Measurements from ENCODE around the gene C4BPA. TPM values are rescaled to one million over a fixed set of nuclear protein-coding genes. Genes with fewer than 3 reads are reported as not detected.

Gene C4BPA
- total RNA-seq, 2 donors from 2014 or later = 1.9 to 2.3 TPM

DNA sequence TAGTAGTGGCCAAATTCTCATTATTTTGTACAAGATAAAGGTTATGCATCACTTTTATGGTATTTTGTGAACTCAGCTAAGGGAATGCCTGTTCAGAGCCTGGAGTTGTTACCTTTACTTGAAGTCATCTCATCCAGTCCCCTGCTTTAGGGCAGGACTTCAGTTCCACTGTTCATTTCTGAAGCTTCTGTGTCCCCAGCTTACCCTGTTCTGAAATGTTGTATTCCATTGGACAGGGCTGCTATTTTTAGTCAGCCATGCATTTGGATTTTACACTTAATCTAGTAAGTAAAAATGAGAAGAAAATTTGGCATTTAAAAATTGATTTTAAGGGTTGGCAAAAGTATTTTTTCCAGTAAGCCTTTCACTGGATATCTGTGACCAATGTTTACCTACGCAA lies 27.0 kb upstream of the C4BPA start:
- DNase-seq = no peak
- Histone ChIP-seq H3K27me3 (no peaks in the 10 kb centered on the region), H3K36me3 (no peaks in the 10 kb centered on the region), H3K4me1 (no peaks in the 10 kb centered on the region), H3K9me3 (no peaks in the 10 kb centered on the region), H3K9ac (ENCODE audit: low read depth in 2 of 2, low read length in 2 of 2) (no peak overlapping the region), H3K4me3 (no peak overlapping the region), H3K27ac (no peak overlapping the region)
- intact Hi-C loops (cut with DNase I) = loop anchor here (1.0 kb wide), 1 partner anchor 27 kb away; no protein-coding TSS in a partner anchor
- TF ChIP-seq, protein P1, sequence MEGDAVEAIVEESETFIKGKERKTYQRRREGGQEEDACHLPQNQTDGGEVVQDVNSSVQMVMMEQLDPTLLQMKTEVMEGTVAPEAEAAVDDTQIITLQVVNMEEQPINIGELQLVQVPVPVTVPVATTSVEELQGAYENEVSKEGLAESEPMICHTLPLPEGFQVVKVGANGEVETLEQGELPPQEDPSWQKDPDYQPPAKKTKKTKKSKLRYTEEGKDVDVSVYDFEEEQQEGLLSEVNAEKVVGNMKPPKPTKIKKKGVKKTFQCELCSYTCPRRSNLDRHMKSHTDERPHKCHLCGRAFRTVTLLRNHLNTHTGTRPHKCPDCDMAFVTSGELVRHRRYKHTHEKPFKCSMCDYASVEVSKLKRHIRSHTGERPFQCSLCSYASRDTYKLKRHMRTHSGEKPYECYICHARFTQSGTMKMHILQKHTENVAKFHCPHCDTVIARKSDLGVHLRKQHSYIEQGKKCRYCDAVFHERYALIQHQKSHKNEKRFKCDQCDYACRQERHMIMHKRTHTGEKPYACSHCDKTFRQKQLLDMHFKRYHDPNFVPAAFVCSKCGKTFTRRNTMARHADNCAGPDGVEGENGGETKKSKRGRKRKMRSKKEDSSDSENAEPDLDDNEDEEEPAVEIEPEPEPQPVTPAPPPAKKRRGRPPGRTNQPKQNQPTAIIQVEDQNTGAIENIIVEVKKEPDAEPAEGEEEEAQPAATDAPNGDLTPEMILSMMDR (IDR thresholded peaks at IDR 0.05) = no peak

DNA sequence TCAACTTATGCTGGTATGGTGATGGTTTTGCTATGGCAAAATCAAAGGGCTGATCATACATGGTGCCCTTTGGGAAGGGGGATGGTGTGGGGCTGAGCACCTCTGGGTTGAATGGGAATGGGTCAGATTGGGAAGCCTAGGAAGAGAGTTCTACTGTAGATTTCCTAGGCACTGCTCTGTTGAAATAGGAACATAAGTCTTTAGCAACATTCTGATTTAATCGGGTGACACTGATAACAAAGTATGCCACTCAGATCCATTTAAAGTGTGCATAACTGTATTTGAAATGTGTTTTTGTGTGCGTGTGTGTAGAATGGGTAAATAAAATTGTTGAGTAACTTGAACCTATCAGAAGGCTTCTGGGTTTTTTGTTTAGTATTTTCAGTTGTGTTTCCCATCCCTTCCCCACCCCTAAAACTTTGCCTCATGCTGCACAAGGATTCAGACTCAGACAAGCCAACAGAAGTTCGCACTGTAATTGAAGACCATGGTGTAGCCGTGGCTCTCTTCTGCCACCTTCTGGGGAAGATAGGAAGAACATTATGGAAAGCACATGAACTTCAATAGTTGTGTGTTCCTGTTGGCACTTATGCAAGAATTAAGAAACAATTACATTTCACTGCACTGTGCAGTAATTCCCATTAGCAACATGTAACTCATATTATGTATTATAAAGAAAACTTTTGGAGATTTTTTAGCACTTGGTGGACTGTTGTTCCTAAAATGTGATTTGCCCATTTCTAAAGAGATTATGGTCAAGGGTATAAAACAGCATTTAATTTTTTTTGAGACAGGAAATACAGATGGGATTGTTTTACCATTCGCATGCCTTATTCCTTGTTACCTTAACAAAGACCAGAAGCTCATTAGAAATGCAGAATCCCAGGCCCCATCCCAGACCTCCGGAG lies 26.3 kb upstream of the C4BPA start:
- intact Hi-C loops (cut with DNase I) = loop anchor here (1.0 kb wide), 1 partner anchor 27 kb away; no protein-coding TSS in a partner anchor
- TF ChIP-seq, protein P1 (IDR thresholded peaks at IDR 0.05) = peak; percentile 94

DNA sequence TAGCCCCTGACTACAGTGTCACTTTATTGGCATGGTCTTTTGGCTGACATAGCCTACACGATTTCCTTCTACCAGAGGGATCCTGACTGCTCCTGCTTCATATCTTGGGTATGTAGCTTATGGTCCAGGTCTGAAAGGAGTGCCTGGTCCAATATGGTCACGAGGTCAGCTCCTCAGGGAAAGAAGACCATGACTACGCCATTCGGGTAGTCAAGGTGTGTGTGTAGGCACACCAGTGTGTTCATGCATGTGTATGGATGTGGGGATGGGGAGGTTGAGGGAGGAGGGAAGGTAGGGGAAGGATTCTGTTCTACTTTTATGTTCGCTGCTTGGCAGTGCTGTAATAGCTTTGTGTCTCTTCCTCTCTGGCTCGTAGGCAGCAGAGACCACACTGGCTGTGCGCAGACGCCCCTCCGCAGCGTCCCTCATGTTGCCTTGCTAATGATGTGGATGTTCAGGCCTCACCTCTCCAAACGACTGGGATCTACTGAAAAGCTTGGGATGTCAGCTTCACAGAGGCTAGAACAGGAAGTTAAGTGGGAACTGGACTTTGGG lies 25.4 kb upstream of the C4BPA start:
- Histone ChIP-seq H3K27me3 (no peaks in the 10 kb centered on the region), H3K27ac (no peak overlapping the region), H3K4me1 (no peaks in the 10 kb centered on the region), H3K36me3 (no peaks in the 10 kb centered on the region), H3K9me3 (no peaks in the 10 kb centered on the region), H3K9ac (ENCODE audit: low read depth in 2 of 2, low read length in 2 of 2) (no peak overlapping the region), H3K4me3 (no peak overlapping the region)
- TF ChIP-seq, protein P1 (IDR thresholded peaks at IDR 0.05) = no peak
- intact Hi-C loops (cut with DNase I) = no loop called here
- no peak for DNase-seq

More for the DNA sequence above, 26.3 kb upstream of the C4BPA start:
- Histone ChIP-seq H3K36me3 (no peaks in the 10 kb centered on the region), H3K9me3 (no peaks in the 10 kb centered on the region), H3K27ac (no peak overlapping the region), H3K9ac (ENCODE audit: low read depth in 2 of 2, low read length in 2 of 2) (no peak overlapping the region), H3K27me3 (no peaks in the 10 kb centered on the region), H3K4me1 (no peaks in the 10 kb centered on the region), H3K4me3 (no peak overlapping the region)
- peak; percentile 89 for DNase-seq

DNA sequence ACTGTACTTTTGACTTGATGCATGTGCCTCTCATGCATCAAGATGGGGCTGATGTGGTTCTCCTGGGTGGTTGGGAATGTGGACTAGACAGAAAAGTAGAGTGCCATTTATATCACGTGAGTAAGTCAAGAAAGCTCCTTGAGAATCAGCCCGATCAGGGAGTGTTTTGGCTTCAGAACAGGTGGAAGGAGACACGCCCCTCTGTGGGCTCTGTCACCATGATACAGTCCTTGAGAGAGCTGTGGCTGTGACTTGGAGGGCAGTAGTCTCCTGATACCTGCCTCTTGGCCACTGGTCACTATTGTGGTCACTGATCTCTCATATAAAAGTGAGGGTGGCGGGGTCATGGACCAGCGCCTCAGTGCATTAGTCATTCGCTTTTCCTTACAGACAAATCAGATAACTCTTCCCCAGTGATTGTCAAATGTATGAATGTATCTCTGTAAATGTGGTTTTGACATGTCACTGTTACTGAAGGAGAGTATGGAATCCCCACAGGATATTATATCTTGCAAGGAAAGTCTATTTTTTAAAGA lies 24.3 kb upstream of the C4BPA start:
- TF ChIP-seq, protein P1 (IDR thresholded peaks at IDR 0.05) = no peak
- Histone ChIP-seq H3K27ac (no peak overlapping the region), H3K4me3 (no peak overlapping the region), H3K4me1 (no peaks in the 10 kb centered on the region), H3K36me3 (no peaks in the 10 kb centered on the region), H3K27me3 (no peaks in the 10 kb centered on the region), H3K9me3 (no peaks in the 10 kb centered on the region), H3K9ac (ENCODE audit: low read depth in 2 of 2, low read length in 2 of 2) (no peak overlapping the region)
- intact Hi-C loops (cut with DNase I) = loop anchor here (5.0 to 10.0 kb wide), 4 partner anchors 45 to 418 kb away; partner anchors contain the start of genes C1orf116 and CR1
- no peak for DNase-seq

DNA sequence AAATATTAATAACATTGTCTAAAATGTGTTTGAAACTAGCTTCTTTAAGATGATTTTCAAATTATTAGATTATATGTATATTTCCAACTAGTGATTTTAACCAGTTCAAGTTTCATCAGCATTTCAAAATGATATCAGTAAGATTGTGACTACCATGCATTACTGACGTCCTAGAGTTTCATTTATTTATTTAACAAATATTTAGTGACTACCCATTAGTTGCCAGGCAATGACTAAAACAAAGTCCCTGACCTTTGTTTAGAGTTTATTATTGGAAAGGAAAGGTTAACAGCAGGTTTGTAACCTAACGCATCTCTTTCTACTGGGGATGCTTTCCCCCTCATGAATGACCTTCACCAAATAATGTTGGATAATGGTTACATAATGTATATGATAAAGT lies 22.9 kb upstream of the C4BPA start:
- Histone ChIP-seq H3K9me3 (no peaks in the 10 kb centered on the region), H3K36me3 (no peaks in the 10 kb centered on the region), H3K9ac (ENCODE audit: low read depth in 2 of 2, low read length in 2 of 2) (no peak overlapping the region), H3K27me3 (no peaks in the 10 kb centered on the region), H3K27ac (no peak overlapping the region), H3K4me1 (no peaks in the 10 kb centered on the region), H3K4me3 (no peak overlapping the region)
- intact Hi-C loops (cut with DNase I) = loop anchor here (5.0 to 10.0 kb wide), 4 partner anchors 46 to 416 kb away; partner anchors contain the start of genes C1orf116 and CR1
- DNase-seq = no peak
- TF ChIP-seq, protein P1 (IDR thresholded peaks at IDR 0.05) = no peak

All from colonic mucosa (tissue), 4 donors.